Endodermal cell (in vitro differentiated cells): Measurements from ENCODE around the gene IPCEF1. TPM values are rescaled to one million over a fixed set of nuclear protein-coding genes. Genes with fewer than 3 reads are reported as not detected.

ENCODE experiments used
- DNase-seq: peaks from one replicate; pipeline ENCODE4 v3.0.0-alpha.2; 2017
- H3K27ac ChIP-seq: 2 replicates; pipeline ENCODE4 v1.5.1; 2013; ENCODE audit warnings: mild to moderate bottlenecking, low read depth, low read length, moderate library complexity
- H3K27me3 ChIP-seq: 2 replicates; pipeline ENCODE4 v1.6.1; 2013; ENCODE audit warnings: mild to moderate bottlenecking, low read length, moderate library complexity; ENCODE audit not compliant: insufficient read depth, control insufficient read depth, poor library complexity, severe bottlenecking
- H3K36me3 ChIP-seq: 2 replicates; pipeline ENCODE4 v1.7.0; 2013; ENCODE audit warnings: mild to moderate bottlenecking, low read length, moderate library complexity; ENCODE audit not compliant: control insufficient read depth, insufficient read depth
- H3K4me1 ChIP-seq: one replicate; pipeline ENCODE4 v1.7.0; 2013; ENCODE audit warnings: low read length; ENCODE audit not compliant: control insufficient read depth, insufficient read depth
- H3K4me3 ChIP-seq: 2 replicates; pipeline ENCODE4 v1.5.1; 2013; ENCODE audit warnings: mild to moderate bottlenecking, low read length, moderate library complexity
- H3K9ac ChIP-seq: 2 replicates; pipeline ENCODE4 v1.6.1; 2013; ENCODE audit warnings: mild to moderate bottlenecking, low read length, moderate library complexity; ENCODE audit not compliant: poor library complexity, severe bottlenecking; ENCODE audit errors: extremely low read depth
- H3K9me3 ChIP-seq: 2 replicates; pipeline ENCODE4 v1.6.1; 2013; ENCODE audit warnings: mild to moderate bottlenecking, low read length, moderate library complexity; ENCODE audit not compliant: control insufficient read depth
- H3K27ac Mint-ChIP-seq: 2 replicates; pipeline ENCODE4 v1.8.0; 2020; ENCODE audit warnings: mixed read lengths
- H3K27me3 Mint-ChIP-seq: 2 replicates; pipeline ENCODE4 v1.8.0; 2021; ENCODE audit warnings: mild to moderate bottlenecking, mixed read lengths; ENCODE audit not compliant: insufficient read depth
- H3K36me3 Mint-ChIP-seq: 2 replicates; pipeline ENCODE4 v1.8.0; 2020; ENCODE audit warnings: low read depth, mixed read lengths
- H3K4me1 Mint-ChIP-seq: 2 replicates; pipeline ENCODE4 v1.8.0; 2020; ENCODE audit warnings: mixed read lengths
- H3K4me3 Mint-ChIP-seq: 2 replicates; pipeline ENCODE4 v1.8.0; 2020; ENCODE audit warnings: mild to moderate bottlenecking, moderate library complexity, mixed read lengths
- H3K9me3 Mint-ChIP-seq: 2 replicates; pipeline ENCODE4 v1.8.0; 2020; ENCODE audit warnings: mild to moderate bottlenecking, mixed read lengths
- whole genome bisulfite sequencing, 2 experiments: methylation state at CpG; one replicate each; pipeline versions ENCODE4 v1.1.5 to v1.1.7; 2013; ENCODE audit warnings: missing lambda C conversion rate in 2 of 2, mixed read lengths in 1 of 2; ENCODE audit not compliant: insufficient coverage in 1 of 2, insufficient read length in 1 of 2; 5-methylcytosine and 5-hydroxymethylcytosine counted together
- total RNA-seq, 2 donors: library from RNA; stranded (reverse); fragmentation: NEBNext Ultra II Directional in 1 of 2; extraction: Animal tissue kit (Norgen Biotek cat#: 25700) in 1 of 2; gene quantifications; 2 replicates in 1 of 2; 3 replicates in 1 of 2; pipeline ENCODE4 v1.2.1, GENCODE V29; 2021
- TF ChIP-seq, protein P1 (sequence below): fragments of 200-600 bp; sonication (generic); conservative IDR thresholded peaks from 2 replicates; pipeline ENCODE4 v1.5.0; 2021; ENCODE audit warnings: antibody characterized with exemption, mild to moderate bottlenecking

Gene IPCEF1
- total RNA-seq, 2 donors from 2014 or later, result 2.2 to 2.8 TPM

DNA sequence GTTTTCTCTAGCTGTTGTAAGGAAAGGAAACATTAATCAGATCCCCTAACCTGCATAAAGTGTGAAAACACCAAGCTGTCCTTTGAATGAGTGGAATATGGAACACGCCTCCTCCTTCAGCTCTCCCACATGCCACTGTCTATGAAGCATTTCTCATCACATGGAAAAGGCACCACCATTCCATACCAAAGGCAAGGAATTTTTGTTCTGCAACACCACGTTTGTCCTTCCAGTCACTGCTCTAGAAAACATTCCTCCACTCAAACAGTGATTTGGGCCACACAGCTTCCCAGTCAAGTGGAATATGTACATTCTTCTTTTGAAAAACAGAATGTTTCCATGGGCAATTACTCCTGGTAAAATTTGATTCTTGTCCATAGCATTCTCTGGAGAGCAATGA is 197.5 kb downstream of the IPCEF1 start:
- no peak overlapping the region for H3K9ac ChIP-seq
- H3K27ac ChIP-seq, result no peak overlapping the region
- H3K4me1 ChIP-seq, result no peaks in the 10 kb centered on the region
- 80 to 91% methylated on average over 1 to 2 of the region's 2 CpGs for WGBS, 2 experiments
- Mint-ChIP-seq H3K4me1 (peaks cover 8% of the 10 kb centered on the region), H3K4me3 (no peak overlapping the region), H3K27ac (no peak overlapping the region), H3K27me3 (no peaks in the 10 kb centered on the region), H3K9me3 (peaks cover 9% of the 10 kb centered on the region), H3K36me3 (no peaks in the 10 kb centered on the region)
- H3K4me3 ChIP-seq, result no peak overlapping the region
- DNase-seq, result no peak
- peaks cover 10% of the 10 kb centered on the region for H3K9me3 ChIP-seq
- no peaks in the 10 kb centered on the region for H3K36me3 ChIP-seq
- H3K27me3 ChIP-seq, result no peaks in the 10 kb centered on the region
- TF ChIP-seq, protein P1, sequence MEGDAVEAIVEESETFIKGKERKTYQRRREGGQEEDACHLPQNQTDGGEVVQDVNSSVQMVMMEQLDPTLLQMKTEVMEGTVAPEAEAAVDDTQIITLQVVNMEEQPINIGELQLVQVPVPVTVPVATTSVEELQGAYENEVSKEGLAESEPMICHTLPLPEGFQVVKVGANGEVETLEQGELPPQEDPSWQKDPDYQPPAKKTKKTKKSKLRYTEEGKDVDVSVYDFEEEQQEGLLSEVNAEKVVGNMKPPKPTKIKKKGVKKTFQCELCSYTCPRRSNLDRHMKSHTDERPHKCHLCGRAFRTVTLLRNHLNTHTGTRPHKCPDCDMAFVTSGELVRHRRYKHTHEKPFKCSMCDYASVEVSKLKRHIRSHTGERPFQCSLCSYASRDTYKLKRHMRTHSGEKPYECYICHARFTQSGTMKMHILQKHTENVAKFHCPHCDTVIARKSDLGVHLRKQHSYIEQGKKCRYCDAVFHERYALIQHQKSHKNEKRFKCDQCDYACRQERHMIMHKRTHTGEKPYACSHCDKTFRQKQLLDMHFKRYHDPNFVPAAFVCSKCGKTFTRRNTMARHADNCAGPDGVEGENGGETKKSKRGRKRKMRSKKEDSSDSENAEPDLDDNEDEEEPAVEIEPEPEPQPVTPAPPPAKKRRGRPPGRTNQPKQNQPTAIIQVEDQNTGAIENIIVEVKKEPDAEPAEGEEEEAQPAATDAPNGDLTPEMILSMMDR, result no peak

DNA sequence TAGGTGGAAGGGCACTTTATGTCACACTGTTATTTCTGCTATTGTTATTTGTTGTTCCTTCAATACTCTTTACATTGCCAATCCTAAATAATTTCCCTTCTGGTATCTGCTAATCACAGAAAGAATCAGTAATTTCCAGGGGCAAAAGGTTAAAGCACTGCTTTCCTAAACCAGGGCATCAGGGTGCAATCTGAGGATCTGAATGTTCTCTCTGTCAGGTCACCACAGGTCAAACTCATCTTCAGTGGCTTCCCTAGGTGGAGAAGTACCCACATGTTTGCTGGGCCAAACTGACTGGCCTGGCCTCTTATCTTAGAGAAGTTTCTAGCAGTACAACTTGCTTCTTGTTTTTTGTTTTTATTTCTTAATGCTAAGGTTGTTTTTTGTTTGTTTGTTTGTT is 198.9 kb downstream of the IPCEF1 start:
- H3K27ac ChIP-seq, result no peak overlapping the region
- Mint-ChIP-seq H3K4me1 (peaks cover 8% of the 10 kb centered on the region), H3K27ac (no peak overlapping the region), H3K4me3 (no peak overlapping the region), H3K36me3 (no peaks in the 10 kb centered on the region), H3K27me3 (no peaks in the 10 kb centered on the region), H3K9me3 (peaks cover 9% of the 10 kb centered on the region)
- no peak overlapping the region for H3K4me3 ChIP-seq
- TF ChIP-seq, protein P1, result no peak
- H3K4me1 ChIP-seq, result no peaks in the 10 kb centered on the region
- peaks cover 10% of the 10 kb centered on the region for H3K9me3 ChIP-seq
- H3K36me3 ChIP-seq, result no peaks in the 10 kb centered on the region
- no peak for DNase-seq
- H3K9ac ChIP-seq, result no peak overlapping the region
- no peaks in the 10 kb centered on the region for H3K27me3 ChIP-seq

DNA sequence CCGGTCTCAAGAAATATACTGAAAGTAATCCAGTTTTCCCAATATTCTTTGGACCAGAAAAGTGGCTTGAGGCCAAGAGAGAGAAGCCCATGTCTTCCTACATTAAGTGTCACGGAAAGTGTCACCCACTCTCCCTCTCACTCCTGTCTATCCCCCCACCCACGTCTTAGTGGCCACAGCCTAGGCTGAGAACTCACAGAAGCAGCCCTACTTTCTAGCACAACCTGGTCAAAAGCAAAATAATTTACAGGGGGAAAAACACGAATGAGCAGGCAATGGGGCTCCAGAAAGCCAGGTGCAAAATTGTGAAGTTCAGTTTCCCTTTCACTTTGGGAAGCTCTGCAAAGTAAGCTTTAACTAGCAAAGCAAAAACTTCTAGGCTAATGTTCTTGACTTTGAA is 199.5 kb downstream of the IPCEF1 start:
- 92 to 96% methylated on average over 1 to 4 of the region's 4 CpGs for WGBS, 2 experiments
- DNase-seq, result no peak
- TF ChIP-seq, protein P1, result no peak
- Histone ChIP-seq H3K9ac (no peak overlapping the region), H3K4me1 (no peaks in the 10 kb centered on the region), H3K4me3 (no peak overlapping the region), H3K27me3 (no peaks in the 10 kb centered on the region), H3K36me3 (no peaks in the 10 kb centered on the region), H3K27ac (no peak overlapping the region), H3K9me3 (peaks cover 10% of the 10 kb centered on the region)
- Mint-ChIP-seq H3K4me3 (no peak overlapping the region), H3K27me3 (no peaks in the 10 kb centered on the region), H3K36me3 (no peaks in the 10 kb centered on the region), H3K27ac (no peak overlapping the region), H3K4me1 (peaks cover 8% of the 10 kb centered on the region), H3K9me3 (peaks cover 9% of the 10 kb centered on the region)
